HUES64 (cell line): ENCODE data around the gene MINAR1.
"Not testable (repeated sequence)": the region's sequence is repeated elsewhere in the genome, so short reads cannot be mapped to it uniquely, and the experiment has no call there.

Source experiments
- H3K27ac ChIP-seq: 2 replicates; pipeline ENCODE4 v1.7.0; 2013; ENCODE audit warnings: low read depth, low read length, inconsistent platforms
- H3K27me3 ChIP-seq: 2 replicates; pipeline ENCODE4 v1.6.1; 2013; ENCODE audit warnings: mild to moderate bottlenecking, low read length; ENCODE audit not compliant: insufficient read depth
- H3K36me3 ChIP-seq: 2 replicates; pipeline ENCODE4 v1.6.1; 2013; ENCODE audit warnings: mild to moderate bottlenecking, low read length; ENCODE audit not compliant: insufficient read depth
- H3K4me1 ChIP-seq: 2 replicates; pipeline ENCODE4 v1.6.1; 2013; ENCODE audit warnings: mild to moderate bottlenecking, low read length, moderate library complexity; ENCODE audit not compliant: insufficient read depth
- H3K4me3 ChIP-seq: 2 replicates; pipeline ENCODE4 v1.5.1; 2013; ENCODE audit warnings: mild to moderate bottlenecking, low read length, moderate library complexity
- H3K9ac ChIP-seq: 2 replicates; pipeline ENCODE4 v1.6.1; 2013; ENCODE audit warnings: mild to moderate bottlenecking, low read depth, low read length
- H3K9me3 ChIP-seq: 2 replicates; pipeline ENCODE4 v1.6.1; 2013; ENCODE audit warnings: low read depth, low read length; ENCODE audit not compliant: insufficient read depth
- WGBS: fragments of 150-250, 120-280 bp; methylation state at CpG from one replicate; pipeline ENCODE4 v1.1.7; 2013; ENCODE audit warnings: missing lambda C conversion rate; 5-methylcytosine and 5-hydroxymethylcytosine counted together

MINAR1 gene

DNA sequence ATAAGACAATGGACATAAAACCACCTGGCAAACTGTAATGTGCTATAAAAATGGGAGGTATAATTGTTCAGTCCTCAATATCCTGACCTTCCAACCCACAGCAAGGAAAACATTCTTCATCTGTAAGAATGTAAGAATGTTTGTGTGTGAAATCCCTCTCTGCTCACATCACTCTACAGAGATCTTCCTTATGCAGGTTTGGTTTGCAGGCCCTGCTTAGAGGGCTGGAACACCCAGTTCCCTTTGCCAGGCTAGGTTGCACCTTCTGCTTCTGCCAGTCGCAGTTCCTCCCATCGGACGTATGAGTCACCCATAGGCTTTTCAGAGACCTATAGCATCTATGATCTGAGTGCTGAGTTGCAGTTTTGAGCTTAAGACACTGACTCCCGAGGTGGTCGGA is 24.1 kb upstream of the MINAR1 start:
- H3K27me3 ChIP-seq, result no peaks in the 10 kb centered on the region
- H3K9me3 ChIP-seq, result no peaks in the 10 kb centered on the region
- H3K36me3 ChIP-seq, result no peaks in the 10 kb centered on the region
- H3K27ac ChIP-seq, result no peak overlapping the region
- H3K4me3 ChIP-seq, result no peak overlapping the region
- WGBS, result 67% methylated on average over 5 of the region's 5 CpGs
- H3K9ac ChIP-seq, result no peak overlapping the region
- H3K4me1 ChIP-seq, result peaks cover 6% of the 10 kb centered on the region; the same call in 1 of the 2 replicates

- Histone ChIP-seq H3K4me1 (peaks cover 6% of the 10 kb centered on the region; the same call in 1 of the 2 replicates), H3K27ac (no peak overlapping the region), H3K9me3 (no peaks in the 10 kb centered on the region), H3K27me3 (no peaks in the 10 kb centered on the region), H3K4me3 (no peak overlapping the region), H3K36me3 (no peaks in the 10 kb centered on the region), H3K9ac (no peak overlapping the region)
- 93% methylated on average over 2 of the region's 2 CpGs for WGBS
Observed at GRCh38 chr15:79410237-79410636, 21.9 kb upstream of the MINAR1 start.

GRCh38 chr15:79412010-79412409 is 20.1 kb upstream of the MINAR1 start:
- no peak overlapping the region for H3K9ac ChIP-seq
- H3K9me3 ChIP-seq, result no peaks in the 10 kb centered on the region
- no peaks in the 10 kb centered on the region for H3K27me3 ChIP-seq
- no peak overlapping the region for H3K27ac ChIP-seq
- 90% methylated on average over 3 of the region's 3 CpGs for WGBS
- H3K4me1 ChIP-seq, result peaks cover 6% of the 10 kb centered on the region
- no peak overlapping the region for H3K4me3 ChIP-seq
- no peaks in the 10 kb centered on the region for H3K36me3 ChIP-seq

GRCh38 chr15:79412429-79412828 is 19.7 kb upstream of the MINAR1 start:
- no peak overlapping the region for H3K9ac ChIP-seq
- H3K4me3 ChIP-seq, result no peak overlapping the region
- 95% methylated on average over 6 of the region's 6 CpGs for WGBS

DNA sequence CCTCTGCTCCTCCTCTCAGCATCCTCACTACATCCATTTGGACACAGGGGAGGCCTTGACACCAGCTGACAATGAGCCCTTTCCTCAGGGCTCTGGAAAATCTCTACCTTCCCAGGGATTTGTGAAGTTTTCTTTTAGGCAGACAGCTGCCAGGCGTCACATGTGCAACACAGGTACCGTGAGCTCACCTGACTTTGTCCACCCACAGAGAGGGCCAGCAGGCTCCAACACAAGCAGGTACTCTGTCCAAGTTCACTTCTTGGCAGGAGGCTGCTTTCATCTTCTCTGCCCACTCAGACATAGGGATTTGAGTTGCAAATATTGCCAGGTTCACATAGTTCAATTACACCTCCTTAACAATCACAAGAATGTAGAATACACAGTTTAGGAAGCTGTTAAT is 15.3 kb upstream of the MINAR1 start:
- H3K9me3 ChIP-seq, result no peaks in the 10 kb centered on the region
- no peak overlapping the region for H3K27ac ChIP-seq
- no peaks in the 10 kb centered on the region for H3K27me3 ChIP-seq
- no peak overlapping the region for H3K4me3 ChIP-seq
- 87% methylated on average over 2 of the region's 2 CpGs for WGBS
- peaks cover 5% of the 10 kb centered on the region for H3K4me1 ChIP-seq
- H3K9ac ChIP-seq, result no peak overlapping the region
- no peaks in the 10 kb centered on the region for H3K36me3 ChIP-seq

More at GRCh38 chr15:79412429-79412828, 19.7 kb upstream of the MINAR1 start:
- Histone ChIP-seq H3K27ac (no peak overlapping the region), H3K36me3 (no peaks in the 10 kb centered on the region), H3K9me3 (no peaks in the 10 kb centered on the region), H3K27me3 (no peaks in the 10 kb centered on the region), H3K4me1 (peaks cover 6% of the 10 kb centered on the region)

DNA sequence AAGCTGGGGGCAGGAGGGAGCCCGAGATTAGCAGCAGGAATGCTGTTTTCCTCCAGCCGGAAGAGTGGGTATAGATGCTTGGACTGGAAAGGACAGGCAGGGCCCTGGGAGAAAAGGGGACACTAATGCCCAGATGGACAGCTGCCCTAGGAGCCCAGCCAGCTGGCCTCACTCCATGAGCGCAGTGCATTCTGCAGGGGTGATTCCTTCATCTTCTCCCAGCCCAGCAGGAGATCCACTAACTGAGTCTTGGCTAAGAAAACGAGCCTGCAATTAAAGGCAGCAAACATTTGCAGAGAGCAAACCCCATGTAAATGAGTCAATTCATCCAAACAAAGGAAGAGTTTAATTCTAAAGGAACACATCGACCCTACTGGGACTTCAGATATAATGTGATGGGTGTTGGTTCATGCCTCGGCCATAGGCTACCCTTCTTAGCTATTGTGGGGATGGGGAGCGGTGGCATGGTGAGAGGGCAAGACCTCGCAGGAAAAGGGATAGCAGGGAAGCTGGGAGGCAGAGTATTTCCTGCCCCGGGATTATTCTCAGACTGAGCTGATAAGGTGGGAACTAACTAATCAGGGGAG is 13.3 kb upstream of the MINAR1 start:
- WGBS, result 50% methylated on average over 9 of the region's 9 CpGs
- H3K27ac ChIP-seq, result no peak overlapping the region

DNA sequence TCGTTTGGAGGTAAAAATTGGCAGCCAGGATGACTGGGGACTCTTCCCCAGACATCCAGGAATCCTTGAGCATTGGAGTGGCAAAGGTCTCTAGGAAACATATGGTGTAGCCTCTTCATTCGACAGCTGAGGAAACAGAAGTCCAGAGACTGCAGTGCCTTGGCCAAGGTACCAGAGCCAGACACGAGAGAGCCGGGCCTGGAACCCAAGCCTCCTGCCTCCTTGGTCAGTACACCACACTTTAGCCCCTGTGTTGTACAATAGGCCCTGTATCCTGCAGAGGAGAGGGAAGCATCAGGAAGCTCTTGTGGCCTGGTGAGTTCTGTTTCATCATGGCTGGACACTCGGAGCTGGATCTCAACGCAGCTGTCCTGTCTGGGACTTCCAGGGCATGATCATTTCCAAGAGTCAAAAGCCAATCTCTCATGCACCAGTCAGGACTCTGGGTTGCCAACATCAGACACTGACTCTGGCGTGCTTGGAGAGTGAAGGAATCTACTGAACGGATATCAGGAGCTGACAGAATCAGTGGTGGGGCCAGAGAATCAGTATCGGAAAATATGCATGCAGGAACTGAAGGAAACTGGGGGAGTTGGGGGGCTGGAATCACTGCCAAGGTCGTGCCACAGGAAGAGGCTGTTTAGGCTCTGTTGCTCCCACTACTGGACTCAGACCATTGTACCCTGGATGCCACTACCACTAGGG is 6.4 kb upstream of the MINAR1 start:
- H3K9me3 ChIP-seq, result no peaks in the 10 kb centered on the region
- no peak overlapping the region for H3K9ac ChIP-seq
- no peaks in the 10 kb centered on the region for H3K36me3 ChIP-seq
- no peak overlapping the region for H3K27ac ChIP-seq
- peaks cover 31% of the 10 kb centered on the region for H3K27me3 ChIP-seq
- WGBS, result 90% methylated on average over 10 of the region's 10 CpGs
- H3K4me3 ChIP-seq, result no peak overlapping the region
- H3K4me1 ChIP-seq, result peaks cover 8% of the 10 kb centered on the region; the same call in 1 of the 2 replicates

More for the DNA sequence above, 13.3 kb upstream of the MINAR1 start:
- Histone ChIP-seq H3K9ac (no peak overlapping the region), H3K27me3 (no peaks in the 10 kb centered on the region), H3K36me3 (no peaks in the 10 kb centered on the region), H3K9me3 (no peaks in the 10 kb centered on the region), H3K4me1 (peaks cover 5% of the 10 kb centered on the region), H3K4me3 (no peak overlapping the region)

DNA sequence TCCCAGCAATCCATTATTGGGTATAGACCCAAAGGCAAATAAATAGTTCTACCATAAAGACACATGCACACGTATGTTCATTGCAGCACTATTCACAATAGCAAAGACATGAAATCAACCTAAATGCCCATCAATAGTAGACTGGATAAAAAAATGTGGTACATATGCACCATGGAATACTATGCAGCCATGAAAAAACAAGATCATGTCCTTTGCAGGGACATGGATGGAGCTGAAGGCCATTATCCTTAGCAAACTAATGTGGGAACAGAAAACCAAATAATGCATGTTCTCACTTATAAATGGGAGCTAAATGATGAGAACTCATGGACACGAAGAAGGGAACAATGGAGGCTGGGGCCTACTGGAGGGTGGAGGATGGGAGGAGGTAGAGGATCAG is 5.2 kb upstream of the MINAR1 start:
- H3K9ac ChIP-seq, H3K27ac ChIP-seq, H3K36me3 ChIP-seq, H3K9me3 ChIP-seq, H3K4me3 ChIP-seq: not testable (repeated sequence)
- peaks cover 13% of the 10 kb centered on the region; the same call in 1 of the 2 replicates for H3K4me1 ChIP-seq
- WGBS, result 95% methylated on average over 2 of the region's 2 CpGs
- peaks cover 43% of the 10 kb centered on the region for H3K27me3 ChIP-seq

- Histone ChIP-seq H3K9ac (no peak overlapping the region), H3K4me3 (no peak overlapping the region), H3K36me3 (no peaks in the 10 kb centered on the region), H3K9me3 (no peaks in the 10 kb centered on the region), H3K27ac (no peak overlapping the region), H3K27me3 (peaks cover 54% of the 10 kb centered on the region), H3K4me1 (peaks cover 16% of the 10 kb centered on the region)
- WGBS, result 84% methylated on average over 5 of the region's 5 CpGs
Observed at GRCh38 chr15:79427781-79428598, 4.1 kb upstream of the MINAR1 start.

DNA sequence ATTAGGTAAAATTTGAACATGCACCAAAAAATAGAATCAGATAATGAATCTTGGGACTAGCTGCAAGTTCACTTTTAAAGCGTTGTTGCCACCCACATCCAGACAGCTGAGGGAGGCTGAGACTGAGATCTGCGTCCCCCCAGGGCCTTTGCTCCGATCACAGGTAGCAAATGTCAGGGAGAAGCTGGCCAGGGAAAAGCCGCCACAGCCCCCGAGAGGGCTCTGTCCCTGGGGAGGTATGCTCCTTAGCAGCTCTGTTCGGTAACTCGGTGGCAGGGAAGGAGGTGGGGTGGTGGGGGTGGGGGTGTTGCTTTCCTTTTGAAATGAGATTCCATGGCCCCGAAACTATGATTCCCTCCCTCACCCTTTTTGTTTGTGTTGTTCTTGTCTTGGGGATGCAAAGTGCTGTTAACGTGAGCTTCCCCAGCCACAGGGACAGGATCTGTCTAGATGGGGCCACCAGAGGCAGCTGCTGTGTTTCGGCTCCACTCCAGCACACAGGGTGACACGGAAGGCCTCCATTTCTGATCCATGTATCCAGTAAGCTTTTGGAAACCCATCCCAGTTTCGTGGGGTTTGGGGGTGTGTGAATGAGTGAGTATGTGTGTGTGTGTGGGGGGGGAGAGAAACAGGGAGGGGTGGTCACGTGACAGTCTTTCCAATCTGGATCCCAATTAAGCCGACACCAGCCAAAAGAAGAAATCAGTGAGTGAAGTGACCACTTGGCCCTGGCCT is 1.1 kb upstream of the MINAR1 start:
- Histone ChIP-seq H3K36me3 (no peaks in the 10 kb centered on the region), H3K4me1 (peaks cover 27% of the 10 kb centered on the region), H3K27ac (no peak overlapping the region), H3K4me3 (peak overlapping the region; percentile 52), H3K9me3 (no peaks in the 10 kb centered on the region), H3K27me3 (peaks cover 83% of the 10 kb centered on the region), H3K9ac (no peak overlapping the region)
- 12% methylated on average over 13 of the region's 14 CpGs for WGBS
